Measurements from ENCODE around the gene FILIP1L.

FILIP1L gene

DNA sequence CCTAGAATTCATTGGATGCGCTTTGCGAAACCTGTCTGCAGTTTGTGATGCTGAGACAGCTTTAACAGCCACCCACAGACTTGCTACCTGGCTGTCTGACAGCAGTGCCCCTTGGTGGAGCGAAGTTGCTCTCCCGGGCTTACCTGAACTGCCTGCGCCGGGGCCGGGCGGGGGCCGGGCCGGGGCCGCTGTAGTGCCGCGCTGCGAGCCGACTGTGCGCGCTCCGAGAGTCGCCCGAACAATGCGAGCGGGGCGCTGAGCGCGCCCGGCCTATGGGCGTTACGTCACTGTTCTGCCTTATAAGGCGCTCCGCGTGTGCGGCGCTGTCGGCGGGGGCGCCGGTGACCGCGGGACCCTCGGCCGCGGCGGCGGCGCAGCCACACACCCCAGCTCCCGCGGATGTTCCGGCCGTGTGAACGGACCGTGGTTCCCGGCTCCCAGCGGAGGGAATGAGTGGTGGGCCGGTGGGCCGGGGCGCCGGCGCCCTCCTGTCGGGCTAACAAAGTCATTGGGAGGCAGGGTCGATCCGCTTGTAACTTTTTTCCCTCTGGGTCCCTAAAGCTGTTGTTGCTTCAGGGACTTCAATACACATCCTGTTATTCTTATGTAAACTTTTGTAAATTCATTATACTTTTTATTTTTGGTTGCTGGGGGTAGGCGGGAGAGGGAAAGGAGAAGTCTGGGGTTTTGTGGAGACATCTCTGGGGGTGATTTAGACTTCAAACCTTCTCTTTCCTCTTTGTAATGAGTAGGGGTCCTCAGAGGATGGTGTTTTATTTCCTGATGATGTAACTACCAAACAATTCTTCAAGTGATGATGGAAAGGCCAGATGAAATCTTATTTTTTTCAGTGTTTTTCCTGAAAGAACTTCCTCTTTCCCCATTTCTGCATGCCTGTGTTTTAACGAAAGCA, 238.1 kb downstream of the FILIP1L start:
- TF ChIP-seq POLR2AphosphoS5 (IDR thresholded peaks at IDR 0.05; ENCODE audit: low read depth, low read length), result no peak
- TF ChIP-seq SIN3A (IDR thresholded peaks at IDR 0.05; ENCODE audit: borderline replicate concordance, insufficient read depth, low read length), result no peak
- TF ChIP-seq FOXP2 (optimal IDR thresholded peaks at IDR 0.05; ENCODE audit: borderline replicate concordance, extremely low read depth, extremely low read length, insufficient read depth), result no peak
- TF ChIP-seq REST (IDR thresholded peaks at IDR 0.05; ENCODE audit: insufficient read depth in 1 of 2, low read depth in 2 of 2, low read length in 2 of 2), result no peak
- TF ChIP-seq TAF1 (IDR thresholded peaks at IDR 0.05; ENCODE audit: borderline replicate concordance, insufficient read depth, low read length), result no peak

- TF ChIP-seq REST (IDR thresholded peaks at IDR 0.05; ENCODE audit: insufficient read depth in 1 of 2, low read depth in 2 of 2, low read length in 2 of 2) (no peak), POLR2AphosphoS5 (IDR thresholded peaks at IDR 0.05; ENCODE audit: low read depth, low read length) (no peak)
These were observed 238.7 kb downstream of the FILIP1L start for GRCh38 chr3:99875581-99875928.

DNA sequence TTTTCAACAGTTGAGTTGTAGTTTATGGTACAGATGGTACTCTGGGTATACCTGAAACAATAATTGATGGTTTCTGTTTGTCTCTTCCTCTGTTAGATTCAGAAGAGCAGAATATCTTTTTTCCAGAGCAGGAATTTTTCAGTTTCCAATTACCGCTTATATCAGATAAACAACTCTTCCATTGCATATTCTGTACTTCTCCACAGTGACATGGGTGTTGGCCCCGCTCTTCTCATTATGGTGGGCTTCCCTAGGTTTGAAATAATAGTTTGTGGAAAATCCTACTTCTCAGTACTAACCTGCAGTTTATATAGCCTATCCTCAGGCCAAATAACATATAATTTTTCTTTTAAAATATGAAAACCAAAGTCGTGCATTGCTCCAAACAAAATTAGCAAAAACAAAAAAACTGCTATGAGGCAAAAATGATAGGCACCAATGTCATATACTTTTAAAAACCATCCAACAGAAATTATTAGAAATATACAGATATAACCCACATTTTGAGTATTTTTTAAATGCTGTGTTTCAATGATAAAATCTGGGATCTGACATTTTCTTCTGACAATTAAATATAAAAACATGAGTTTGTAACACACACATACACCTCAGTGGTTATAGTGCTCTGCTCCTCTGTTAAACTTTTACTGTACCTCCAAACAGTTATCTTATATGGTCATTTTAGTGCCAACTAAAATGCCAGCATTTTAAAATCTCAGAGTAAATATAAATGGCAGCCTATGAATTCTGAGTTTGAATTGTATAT, 239.9 kb downstream of the FILIP1L start:
- TF ChIP-seq POLR2AphosphoS5 (IDR thresholded peaks at IDR 0.05; ENCODE audit: low read depth, low read length) (no peak), REST (IDR thresholded peaks at IDR 0.05; ENCODE audit: insufficient read depth in 1 of 2, low read depth in 2 of 2, low read length in 2 of 2) (no peak), TAF1 (IDR thresholded peaks at IDR 0.05; ENCODE audit: borderline replicate concordance, insufficient read depth, low read length) (no peak), FOXP2 (optimal IDR thresholded peaks at IDR 0.05; ENCODE audit: borderline replicate concordance, extremely low read depth, extremely low read length, insufficient read depth) (no peak), SIN3A (IDR thresholded peaks at IDR 0.05; ENCODE audit: borderline replicate concordance, insufficient read depth, low read length) (no peak)

GRCh38 chr3:99873269-99874102, 240.8 kb downstream of the FILIP1L start:
- TF ChIP-seq TAF1 (IDR thresholded peaks at IDR 0.05; ENCODE audit: borderline replicate concordance, insufficient read depth, low read length) (no peak), REST (IDR thresholded peaks at IDR 0.05; ENCODE audit: insufficient read depth in 1 of 2, low read depth in 2 of 2, low read length in 2 of 2) (no peak), SIN3A (IDR thresholded peaks at IDR 0.05; ENCODE audit: borderline replicate concordance, insufficient read depth, low read length) (no peak), FOXP2 (optimal IDR thresholded peaks at IDR 0.05; ENCODE audit: borderline replicate concordance, extremely low read depth, extremely low read length, insufficient read depth) (no peak), POLR2AphosphoS5 (IDR thresholded peaks at IDR 0.05; ENCODE audit: low read depth, low read length) (no peak)
